Caki2 (cell line): ENCODE measurements around the gene GGT7. TPM values are rescaled to one million over a fixed set of nuclear protein-coding genes. Genes with fewer than 3 reads are reported as not detected.
"Not testable (repeated sequence)": the region's sequence is repeated elsewhere in the genome, so short reads cannot be mapped to it uniquely, and the experiment has no call there.

ENCODE experiments used
- DNase-seq: peaks from one replicate; pipeline ENCODE4 v3.0.0-alpha.2; 2015; ENCODE audit warnings: low read depth
- in situ Hi-C: cut with HindIII; loops from 2 replicates; pipeline ENCODE4 v1.10.0; 2016; ENCODE audit warnings: low sequenced_read_pairs, low pct_unique_long_range_greater_than_20kb, mixed read lengths
- total RNA-seq: library from RNA; depleted of rRNA; stranded (reverse); fragments of >200 nt; shearing (Covaris generic); gene quantifications from 2 replicates; pipeline ENCODE4 v1.2.3, GENCODE V29; 2014; ENCODE audit warnings: low replicate concordance; rRNA removed

The GGT7 gene
- total RNA-seq, 1 experiment from 2014 or later, result 9.6 TPM

GRCh38 chr20:34817072-34817471 lies 55.6 kb downstream of the GGT7 start:
- DNase-seq, result no peak
- in situ Hi-C loops, result no loop called here

GRCh38 chr20:34815636-34816035 lies 57.0 kb downstream of the GGT7 start:
- in situ Hi-C loops, result no loop called here
- DNase-seq, result no peak

GRCh38 chr20:34808583-34808982 lies 64.1 kb downstream of the GGT7 start:
- in situ Hi-C loops, result no loop called here
- no peak for DNase-seq

- DNase-seq, in situ Hi-C loops: not testable (repeated sequence)
Measured at GRCh38 chr20:34807944-34808465, 64.7 kb downstream of the GGT7 start.

GRCh38 chr20:34806255-34806654 lies 66.4 kb downstream of the GGT7 start:
- in situ Hi-C loops, result no loop called here
- DNase-seq, result no peak

- no peak for DNase-seq
- in situ Hi-C loops, result no loop called here
Measured at GRCh38 chr20:34798871-34799270, 73.8 kb downstream of the GGT7 start.

- in situ Hi-C loops, result no loop called here
- no peak for DNase-seq
Measured at GRCh38 chr20:34798328-34798727, 74.3 kb downstream of the GGT7 start.

- in situ Hi-C loops, result no loop called here
- no peak for DNase-seq
Measured at GRCh38 chr20:34797012-34797995, 75.4 kb downstream of the GGT7 start.

Other genes starting within 250 kb of the GGT7 start
- 26.0 and 33.8 TPM in 2 replicates for gene PIGU, start 195.8 kb downstream of the GGT7 start, total RNA-seq
- gene TP53INP2, start 168.5 kb downstream of the GGT7 start, total RNA-seq, result 0.20 and 0.84 TPM in 2 replicates
- 1.6 and 2.2 TPM in 2 replicates for gene NCOA6, start 47.2 kb downstream of the GGT7 start, total RNA-seq
- 37.2 and 66.3 TPM in 2 replicates for gene ACSS2, start 3.8 kb upstream of the GGT7 start, total RNA-seq
- gene GSS, start 83.0 kb upstream of the GGT7 start, total RNA-seq, result 201 and 204 TPM in 2 replicates
- 0.03 TPM in 1 of 2 replicates, not detected in the other for gene MYH7B, start 83.0 kb upstream of the GGT7 start, total RNA-seq
- 54.4 and 56.9 TPM in 2 replicates for gene TRPC4AP, start 220.0 kb upstream of the GGT7 start, total RNA-seq